GM18868 (cell line): ENCODE measurements around the gene P2RY8.

Experiments used
- ATAC-seq: cut with Tn5 transposase; IDR thresholded peaks from one replicate; pipeline ENCODE4 v1.9.1; 2021; ENCODE audit warnings: mild to moderate bottlenecking, moderate library complexity; ENCODE audit not compliant: unreplicated experiment

Gene P2RY8

GRCh38 chrX:1421433-1422134 lies 115.4 kb downstream of the P2RY8 start:
- ATAC-seq: no peak

- no peak for ATAC-seq
Observed at GRCh38 chrX:1420371-1420770, 116.6 kb downstream of the P2RY8 start.

GRCh38 chrX:1419545-1420355 lies 117.2 kb downstream of the P2RY8 start:
- no peak for ATAC-seq

- no peak for ATAC-seq
Observed at GRCh38 chrX:1418901-1419544, 118.0 kb downstream of the P2RY8 start.

- ATAC-seq: no peak
Observed at GRCh38 chrX:1417921-1418771, 118.8 kb downstream of the P2RY8 start.

- ATAC-seq: no peak
Observed at GRCh38 chrX:1416965-1417760, 119.8 kb downstream of the P2RY8 start.

- no peak for ATAC-seq
Observed at GRCh38 chrX:1416327-1416784, 120.6 kb downstream of the P2RY8 start.
